HCEC 1CT (cell line): ENCODE data around the gene AQP2.

ENCODE experiments used
- DNase-seq: peaks from one replicate; pipeline ENCODE4 v3.0.0-alpha.2; 2017

Gene AQP2

GRCh38 chr12:49956663-49957569 is 6.4 kb downstream of the AQP2 start:
- no peak for DNase-seq

GRCh38 chr12:49957570-49957967 is 7.0 kb downstream of the AQP2 start:
- no peak for DNase-seq

- no peak for DNase-seq
These were observed 9.3 kb downstream of the AQP2 start for GRCh38 chr12:49959685-49960473.

GRCh38 chr12:49960474-49961110 is 10.1 kb downstream of the AQP2 start:
- no peak for DNase-seq

- no peak for DNase-seq
These were observed 10.8 kb downstream of the AQP2 start, which contains the start of gene AQP5 for GRCh38 chr12:49961111-49961922. AQP5 (plus strand) TSS chr12:49961872; CDS start chr12:49962018, 146 bp downstream.

- no peak for DNase-seq
These were observed 11.6 kb downstream of the AQP2 start for GRCh38 chr12:49961993-49962764.

GRCh38 chr12:49962861-49963765 is 12.6 kb downstream of the AQP2 start:
- no peak for DNase-seq

GRCh38 chr12:49963976-49964815 is 13.7 kb downstream of the AQP2 start:
- no peak for DNase-seq

- DNase-seq: no peak
These were observed 14.5 kb downstream of the AQP2 start for GRCh38 chr12:49964849-49965624.

- no peak for DNase-seq
These were observed 15.3 kb downstream of the AQP2 start for GRCh38 chr12:49965836-49966235.

- no peak for DNase-seq
These were observed 16.0 kb downstream of the AQP2 start for GRCh38 chr12:49966511-49967041.

GRCh38 chr12:49967042-49967776 is 16.7 kb downstream of the AQP2 start:
- DNase-seq: peak; percentile 67

- no peak for DNase-seq
These were observed 17.3 kb downstream of the AQP2 start for GRCh38 chr12:49967777-49968250.

GRCh38 chr12:49968471-49968870 is 17.9 kb downstream of the AQP2 start:
- DNase-seq: no peak

GRCh38 chr12:49969027-49969426 is 18.5 kb downstream of the AQP2 start:
- no peak for DNase-seq

GRCh38 chr12:49969651-49970429 is 19.3 kb downstream of the AQP2 start:
- no peak for DNase-seq

GRCh38 chr12:49970658-49971057 is 20.1 kb downstream of the AQP2 start:
- DNase-seq: no peak
